Activated CD4-positive, alpha-beta T cell treated with anti-CD3 and anti-CD28 coated beads, Interleukin-10, Interleukin-2, amounts not matched to agents 100 ng/mL and 50 ng/mL, durations not matched to agents 16 hours and 8 hours (primary cell): ENCODE results near the gene CRHR1.
"Not testable (repeated sequence)": the region's sequence is repeated elsewhere in the genome, so short reads cannot be mapped to it uniquely, and the experiment has no call there.

Experiments
- DNase-seq: peaks from one replicate; pipeline ENCODE4 v3.0.0-alpha.2; 2020

Gene CRHR1

DNA sequence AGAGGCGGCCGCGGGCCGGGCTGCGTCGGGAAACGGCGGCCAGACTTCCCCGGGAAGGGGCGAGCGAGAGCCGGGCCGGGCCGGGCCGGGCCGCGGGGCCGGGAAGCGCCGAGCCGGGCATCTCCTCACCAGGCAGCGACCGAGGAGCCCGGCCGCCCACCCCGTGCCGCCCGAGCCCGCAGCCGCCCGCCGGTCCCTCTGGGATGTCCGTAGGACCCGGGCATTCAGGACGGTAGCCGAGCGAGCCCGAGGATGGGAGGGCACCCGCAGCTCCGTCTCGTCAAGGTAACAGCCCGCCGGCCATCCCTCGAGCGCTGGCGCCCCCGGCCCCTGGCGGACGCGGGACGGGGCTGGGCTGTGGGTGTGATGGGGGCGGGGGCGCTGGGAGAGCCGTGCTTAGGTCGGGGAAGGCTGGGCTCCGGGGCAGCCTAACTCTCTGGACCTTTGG is at the start of gene CRHR1:
Gene CRHR1, plus strand, starts transcription at position 28 of the 448 bp plus-strand sequence. Its CDS starts 225 bp downstream, at position 253.
- no peak for DNase-seq

DNA sequence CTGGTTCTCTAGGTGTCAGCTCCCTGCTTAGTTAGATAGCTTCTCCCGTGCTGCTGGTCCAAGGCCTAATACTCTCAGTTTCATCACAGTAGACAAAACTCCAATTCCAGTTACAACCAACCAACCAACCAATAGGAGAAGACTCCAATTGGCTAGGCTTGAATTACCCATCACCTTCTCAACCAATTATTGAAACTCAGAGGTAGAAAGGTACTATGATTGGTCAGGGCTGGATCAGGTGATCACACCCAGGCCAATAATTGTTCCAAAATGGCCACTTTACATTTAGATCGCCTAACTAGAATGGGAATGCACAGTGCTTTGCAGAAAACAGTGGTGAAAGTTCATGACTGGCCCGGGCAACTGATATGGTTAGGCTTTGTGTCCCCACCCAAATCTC is 49.5 kb upstream of the CRHR1 start:
- no peak for DNase-seq

DNA sequence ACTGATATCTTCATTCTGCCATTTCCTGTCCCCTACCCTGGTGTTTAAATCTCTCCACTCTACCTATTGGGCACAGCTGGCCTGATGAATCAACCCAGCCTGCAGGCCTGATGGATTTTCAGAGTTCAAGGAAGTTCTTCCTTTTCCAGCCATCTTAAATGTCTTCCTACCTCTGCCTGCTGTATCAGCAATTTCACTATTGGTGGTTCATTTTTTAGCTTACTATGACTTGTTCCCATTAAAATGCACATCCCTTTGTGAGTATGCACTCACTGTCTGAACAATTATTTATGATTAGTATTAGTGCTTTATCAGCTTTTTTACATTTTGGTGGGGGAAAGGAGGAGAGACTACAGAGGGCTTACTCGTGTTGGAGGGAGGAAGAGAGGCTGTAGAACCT is 48.6 kb upstream of the CRHR1 start:
- DNase-seq = no peak

DNA sequence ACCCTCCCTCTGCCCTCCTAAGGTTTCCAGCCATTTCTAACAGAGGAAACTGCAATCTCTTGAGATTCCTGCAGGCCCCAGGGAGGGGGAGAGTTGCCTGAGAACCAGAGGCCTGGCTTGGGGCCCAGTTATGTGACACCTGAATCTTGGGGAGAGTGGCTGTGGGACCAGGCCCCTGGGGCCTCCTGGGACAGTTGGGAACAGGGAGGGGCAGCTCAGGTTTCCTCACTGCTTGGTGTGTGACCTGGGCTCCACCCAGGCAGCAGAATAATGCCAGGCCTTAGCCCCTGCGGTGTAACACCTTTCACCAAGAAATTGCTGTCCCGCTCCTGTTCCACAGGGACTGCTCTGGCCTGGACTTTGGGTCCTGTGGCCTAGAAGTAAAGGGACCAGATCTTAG is 44.3 kb upstream of the CRHR1 start:
- no peak for DNase-seq

DNA sequence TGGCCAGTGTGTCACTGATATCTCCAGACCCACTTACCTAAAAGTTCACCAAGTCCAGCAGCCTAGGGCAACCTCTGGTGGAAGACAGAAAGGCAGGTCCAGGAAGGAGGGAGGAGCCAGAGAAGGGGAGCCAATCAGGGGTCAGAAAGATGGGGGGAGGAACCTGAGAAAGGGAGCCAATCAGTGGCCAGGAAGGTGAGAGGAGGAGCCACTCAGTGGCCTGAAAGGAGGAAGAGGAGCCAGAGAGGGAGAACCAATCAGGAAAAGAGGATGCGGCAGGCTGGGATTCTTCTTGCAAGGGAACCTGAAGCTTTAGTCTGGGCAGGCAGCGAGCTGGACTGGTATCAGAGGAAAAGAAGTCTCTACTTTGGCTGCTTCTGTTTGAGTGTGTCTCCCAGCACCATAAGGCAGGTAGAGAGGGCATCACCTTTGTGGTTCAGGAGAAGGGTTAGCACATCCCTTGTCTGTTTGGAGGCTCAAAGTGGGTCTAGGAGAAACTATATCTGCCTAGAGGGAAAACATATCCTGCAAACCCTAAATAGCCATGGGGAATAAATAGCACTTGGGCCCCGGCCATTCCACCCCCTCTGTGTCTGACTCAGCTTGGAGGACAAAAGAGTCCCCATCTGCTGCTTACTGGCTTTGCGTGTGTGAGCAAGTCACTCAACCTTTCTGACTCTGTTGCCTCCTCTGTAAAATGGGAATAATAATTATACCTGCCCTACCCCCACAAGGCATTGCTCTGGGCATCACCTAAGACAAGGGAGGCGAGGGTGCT is 43.4 kb upstream of the CRHR1 start:
- DNase-seq = peak; percentile 41

DNA sequence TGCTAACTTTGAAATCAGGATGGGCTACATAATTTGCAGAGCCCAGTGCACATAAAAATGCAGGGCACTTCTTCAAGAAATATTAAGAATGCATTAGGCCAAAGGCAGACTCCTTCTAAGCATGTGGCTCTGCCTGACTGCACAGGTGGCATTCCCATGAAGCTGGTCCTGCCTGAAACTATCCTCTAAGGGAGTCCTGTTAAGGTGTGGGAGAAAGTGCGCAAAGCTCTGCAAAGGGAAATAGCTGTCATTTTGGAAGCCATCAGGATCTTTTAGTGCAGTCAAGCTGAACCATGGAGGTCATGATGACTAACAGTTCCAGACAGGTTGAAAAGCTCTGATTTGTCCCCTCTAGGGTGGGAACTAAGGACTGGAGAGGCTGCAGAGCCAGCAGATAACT is 41.9 kb upstream of the CRHR1 start:
- DNase-seq = no peak

DNA sequence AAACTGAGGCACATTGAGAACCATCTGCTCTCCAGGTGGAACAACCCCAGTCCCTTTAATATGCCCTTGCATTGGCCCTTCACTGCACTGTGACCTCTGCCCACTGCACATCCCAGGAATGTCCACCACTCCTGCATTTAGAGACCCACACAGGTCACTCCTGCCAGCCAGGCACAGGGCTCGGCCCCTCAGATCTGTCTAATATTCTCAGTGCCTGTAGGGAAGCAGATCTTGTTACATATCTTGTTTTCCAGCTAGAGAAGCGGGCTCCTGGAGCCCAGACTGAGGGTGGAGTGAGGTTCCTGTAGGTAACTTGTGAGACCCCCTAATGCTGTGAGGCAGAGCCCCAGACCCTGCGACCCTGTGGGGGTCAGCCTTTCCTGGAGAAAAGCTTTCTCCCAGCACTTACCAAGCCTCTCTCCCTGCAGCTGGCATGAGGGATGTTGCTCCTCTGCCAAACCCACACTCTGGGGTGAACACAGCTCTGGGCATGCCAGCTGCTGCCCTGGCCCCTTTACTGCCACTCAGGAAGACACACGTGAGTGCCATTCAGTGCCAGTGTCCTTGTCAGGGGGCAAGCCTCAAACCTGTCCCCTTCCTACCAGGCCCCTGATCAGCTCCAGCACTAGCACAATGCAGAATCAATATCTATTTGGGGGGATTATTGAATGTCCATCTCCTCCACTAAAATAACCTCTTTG is 40.3 kb upstream of the CRHR1 start:
- DNase-seq = no peak

DNA sequence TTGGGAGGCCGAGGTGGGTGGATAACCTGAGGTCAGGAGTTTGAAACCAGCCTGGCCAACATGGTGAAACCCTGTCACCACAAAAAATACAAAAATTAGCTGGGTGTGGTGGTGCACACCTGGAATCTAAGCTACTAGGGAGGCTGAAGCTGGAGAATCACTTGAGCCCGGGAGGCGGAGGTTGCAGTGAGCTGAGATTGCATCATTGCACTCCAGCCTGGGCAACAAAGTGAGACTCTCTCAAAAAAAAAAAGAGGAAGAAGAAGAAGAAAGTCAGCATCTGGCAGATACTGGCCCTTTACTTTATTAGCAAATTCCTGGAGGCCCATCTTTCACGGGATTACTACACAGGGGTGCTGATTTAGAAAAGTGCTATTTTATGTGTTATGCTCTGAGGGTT is 39.3 kb upstream of the CRHR1 start:
- not testable (repeated sequence) for DNase-seq

DNA sequence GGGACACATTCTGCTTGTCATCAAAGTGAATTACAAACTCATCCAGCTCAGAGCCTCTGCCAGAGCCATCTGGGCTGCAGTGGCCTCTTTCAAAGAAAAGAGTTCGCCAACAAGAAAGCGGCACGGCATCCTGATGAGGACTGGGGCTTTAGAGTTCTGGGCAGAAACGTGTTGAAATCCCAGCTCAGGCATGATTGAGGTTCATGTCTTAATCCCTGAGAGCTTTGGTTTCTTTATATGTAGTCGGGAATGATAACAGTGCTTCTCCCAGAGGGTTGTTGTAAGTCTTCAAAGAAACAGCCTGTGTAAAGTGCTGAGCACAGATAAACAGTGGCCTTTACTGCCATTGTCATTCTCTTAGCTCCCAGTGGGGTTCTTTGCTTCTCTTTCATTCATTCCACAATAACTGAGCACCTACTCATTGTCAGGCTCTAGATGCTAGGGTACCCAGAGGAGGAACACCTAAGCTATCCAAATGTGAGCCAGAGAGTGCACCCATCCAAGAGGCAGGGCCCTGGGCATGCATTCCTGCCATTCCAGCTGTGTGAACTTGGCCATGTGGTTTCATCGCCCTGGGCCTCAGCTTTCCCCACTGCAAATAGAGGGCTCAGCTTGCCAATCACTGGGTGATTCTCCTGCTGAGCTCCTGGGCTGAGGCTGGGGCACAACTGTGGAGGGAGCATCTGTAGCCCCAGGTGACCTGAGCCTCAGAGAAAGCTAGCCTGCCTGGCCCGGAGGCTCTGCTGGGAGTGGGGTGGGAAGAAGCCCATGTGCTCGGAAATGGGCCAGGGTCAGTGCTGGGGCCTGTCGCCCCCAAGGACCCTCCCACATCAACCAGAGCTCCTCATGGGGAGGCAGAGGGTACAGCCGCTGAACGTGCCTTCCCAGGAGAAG is 38.3 kb upstream of the CRHR1 start:
- no peak for DNase-seq

DNA sequence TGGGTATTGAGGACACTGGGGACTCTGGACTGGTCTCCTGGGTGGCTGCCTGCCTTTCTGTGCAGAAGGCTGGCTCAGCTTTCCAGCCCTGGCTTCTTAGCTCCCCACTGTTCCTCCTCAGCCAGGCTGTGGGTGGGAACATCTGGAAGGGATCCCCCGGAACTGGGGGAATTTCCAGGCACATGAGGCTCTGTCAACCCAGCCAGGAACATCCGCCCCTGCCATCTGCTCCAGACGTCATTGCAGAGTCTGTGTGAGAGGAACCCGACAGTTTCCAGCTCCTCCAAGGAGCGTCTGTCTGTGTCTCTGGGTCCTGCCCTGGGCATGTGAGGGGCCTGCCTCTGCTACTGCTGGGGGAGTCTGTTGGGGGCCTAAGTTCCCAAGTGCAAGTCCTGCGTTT is 36.2 kb upstream of the CRHR1 start:
- no peak for DNase-seq

DNA sequence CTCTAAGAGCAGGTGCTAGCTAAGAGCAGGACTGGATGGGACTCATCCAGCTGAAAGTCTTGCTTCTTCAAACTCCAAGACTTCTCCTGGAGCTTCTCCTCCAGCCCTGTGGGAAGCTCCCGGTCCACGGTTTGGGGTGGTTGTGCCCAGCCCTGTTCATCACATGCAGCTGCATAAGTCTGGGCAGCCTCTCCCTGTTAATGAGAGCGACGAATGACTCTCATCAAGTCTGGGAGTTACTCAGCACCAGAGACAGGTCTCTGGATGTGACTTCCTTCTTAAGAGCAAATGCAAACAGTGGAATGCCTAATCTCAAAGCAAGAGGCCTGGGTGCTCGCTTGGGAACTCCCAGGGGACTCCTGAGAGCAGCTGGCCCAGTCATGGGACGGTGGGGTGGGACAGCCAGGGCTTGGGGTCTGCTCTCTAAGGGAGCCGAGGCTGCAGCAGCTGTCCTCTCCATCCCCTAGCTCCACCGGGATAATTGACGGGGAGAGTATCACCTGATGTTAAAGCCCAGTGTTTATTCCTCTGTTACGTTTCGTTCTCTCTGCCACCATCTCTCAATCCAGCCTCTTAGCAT is 35.3 kb upstream of the CRHR1 start:
- DNase-seq = no peak

DNA sequence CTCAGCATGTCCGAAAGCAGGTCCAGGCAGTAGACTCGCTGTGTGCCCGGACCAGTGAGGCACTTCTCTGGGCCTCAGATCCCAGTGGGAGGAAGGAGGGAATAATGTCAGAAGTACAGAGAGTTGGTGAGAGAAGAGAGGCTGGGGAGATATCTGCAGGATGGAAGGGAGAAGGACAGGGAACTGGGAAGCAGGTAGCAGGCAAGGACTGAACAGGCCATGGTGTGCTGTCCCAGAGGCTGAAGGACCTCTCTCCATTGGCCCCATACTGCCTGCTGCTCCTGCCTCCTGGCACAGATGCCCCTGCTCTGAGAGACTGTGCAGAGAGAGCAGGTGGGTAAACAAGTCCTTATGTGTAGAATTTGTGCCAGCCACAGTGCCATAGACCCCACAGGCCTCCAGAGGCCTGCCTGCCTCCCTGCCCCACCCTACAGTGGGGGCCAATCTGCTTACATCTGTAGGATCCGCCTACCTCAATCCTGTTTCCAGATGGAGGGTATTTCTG is 34.2 kb upstream of the CRHR1 start:
- DNase-seq = no peak

DNA sequence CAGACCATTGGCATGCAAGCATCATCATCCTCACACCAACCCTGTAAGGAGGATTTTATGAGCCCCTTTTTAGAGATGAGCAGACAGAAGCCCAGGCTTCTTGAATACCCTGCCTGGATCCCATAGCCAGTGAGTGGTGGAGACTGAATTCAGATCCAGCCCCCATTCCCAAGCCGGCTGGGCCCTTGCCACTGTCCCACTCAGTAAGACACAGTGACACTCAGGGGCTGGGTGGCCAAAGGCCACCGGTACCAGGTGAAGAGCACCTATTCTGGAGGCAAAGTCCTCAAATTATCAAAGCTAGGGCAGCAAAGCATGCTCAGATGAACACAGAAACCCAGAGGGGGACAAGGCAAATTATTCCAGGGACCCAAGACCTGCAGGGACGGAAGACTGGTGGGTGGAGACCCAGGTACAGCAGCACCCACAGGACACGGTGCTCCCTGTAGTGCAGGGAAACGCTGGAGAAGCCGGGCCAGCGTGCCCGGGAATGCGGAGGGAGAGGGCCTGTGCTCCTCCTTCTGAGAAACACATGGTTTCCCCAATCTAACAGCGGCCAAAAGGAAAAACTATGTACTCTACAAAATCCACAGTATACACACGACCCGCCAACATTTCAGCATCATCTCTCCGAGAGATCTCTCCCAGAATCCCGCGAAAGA is 33.2 kb upstream of the CRHR1 start:
- DNase-seq = no peak

DNA sequence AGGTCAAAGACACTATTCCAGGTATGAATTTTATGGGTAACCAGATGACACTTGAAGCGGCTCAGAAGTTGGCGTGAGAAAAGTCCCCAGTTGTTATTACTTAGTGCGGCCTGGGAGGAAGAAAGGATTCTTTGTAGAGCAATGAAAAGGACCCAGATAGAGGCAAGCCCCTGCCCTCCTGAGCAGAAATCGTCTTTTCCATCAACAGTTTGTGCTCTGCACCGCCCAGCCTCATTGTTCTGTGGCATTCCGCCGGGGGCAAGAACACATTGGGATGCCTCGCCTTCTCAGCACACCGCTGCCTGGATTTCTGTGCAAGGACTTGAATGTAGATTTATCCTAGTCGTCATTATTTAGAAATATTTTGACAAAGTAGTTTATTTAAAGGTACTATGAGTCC is 32.7 kb upstream of the CRHR1 start:
- no peak for DNase-seq

DNA sequence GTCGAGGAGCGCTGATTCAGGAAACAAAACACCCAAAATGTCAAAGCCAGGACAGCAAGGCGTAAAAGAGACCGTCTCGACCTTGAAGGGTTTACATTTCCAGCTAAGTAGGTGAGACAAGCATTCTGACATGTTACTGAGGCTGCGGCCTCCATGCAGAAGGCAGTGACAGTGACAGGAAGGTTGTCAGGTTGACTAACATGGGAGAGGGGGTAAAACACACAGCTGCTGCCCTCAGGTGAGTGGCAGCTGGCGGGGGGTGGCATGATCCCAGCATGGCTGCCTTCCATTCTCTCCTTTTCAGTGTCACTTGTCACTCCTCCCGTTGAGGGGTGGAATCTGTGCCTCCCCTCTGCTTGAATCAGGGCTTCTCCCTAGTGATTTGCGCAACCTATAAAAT is 31.9 kb upstream of the CRHR1 start:
- DNase-seq = no peak

DNA sequence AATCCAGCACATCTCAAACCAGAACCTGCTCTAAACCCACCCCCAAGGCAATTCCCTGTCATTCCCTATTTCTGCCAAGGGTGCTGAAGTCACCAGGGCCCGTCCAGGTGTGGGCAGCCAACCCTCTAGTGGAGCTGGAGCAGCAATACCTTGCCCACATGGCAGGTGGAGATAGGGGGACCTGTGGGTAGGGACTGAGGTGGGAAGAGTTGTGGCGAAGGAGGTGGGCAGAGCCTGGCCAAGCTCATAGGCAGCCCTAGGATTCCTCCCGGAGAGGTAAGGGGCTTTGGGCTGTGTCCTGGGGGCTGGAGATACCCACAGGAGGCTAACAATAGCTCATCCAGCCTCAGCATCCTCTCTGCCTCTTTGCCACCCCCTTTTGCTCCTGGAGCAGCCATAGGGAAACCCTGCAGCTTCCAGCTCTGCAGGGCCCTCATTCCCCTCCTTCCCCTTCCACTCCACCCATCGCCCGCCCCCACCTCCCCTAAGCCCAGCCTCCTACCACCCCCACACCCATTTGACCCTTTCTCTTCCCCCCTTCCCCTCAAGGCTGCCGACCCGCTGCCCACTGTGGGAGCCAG is 30.4 kb upstream of the CRHR1 start:
- no peak for DNase-seq

DNA sequence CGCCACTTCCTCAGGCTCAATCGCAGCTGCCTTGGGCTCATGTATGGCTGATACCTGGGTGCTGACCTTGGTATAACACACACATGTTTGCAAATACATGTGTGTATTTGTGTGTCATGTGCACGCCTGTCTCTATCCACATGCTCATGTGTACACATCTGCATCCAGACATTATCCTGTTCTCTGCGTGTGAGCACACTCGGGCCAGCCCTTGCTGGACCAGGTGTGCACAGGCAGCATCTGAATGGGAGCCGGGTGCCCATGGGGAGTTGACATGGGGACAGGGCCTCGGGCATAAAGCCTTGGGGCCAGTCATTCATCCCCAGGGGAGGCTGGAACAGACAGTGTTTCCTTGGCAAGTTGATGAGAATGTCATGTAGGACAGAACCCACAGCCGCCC is 29.1 kb upstream of the CRHR1 start:
- DNase-seq = no peak

DNA sequence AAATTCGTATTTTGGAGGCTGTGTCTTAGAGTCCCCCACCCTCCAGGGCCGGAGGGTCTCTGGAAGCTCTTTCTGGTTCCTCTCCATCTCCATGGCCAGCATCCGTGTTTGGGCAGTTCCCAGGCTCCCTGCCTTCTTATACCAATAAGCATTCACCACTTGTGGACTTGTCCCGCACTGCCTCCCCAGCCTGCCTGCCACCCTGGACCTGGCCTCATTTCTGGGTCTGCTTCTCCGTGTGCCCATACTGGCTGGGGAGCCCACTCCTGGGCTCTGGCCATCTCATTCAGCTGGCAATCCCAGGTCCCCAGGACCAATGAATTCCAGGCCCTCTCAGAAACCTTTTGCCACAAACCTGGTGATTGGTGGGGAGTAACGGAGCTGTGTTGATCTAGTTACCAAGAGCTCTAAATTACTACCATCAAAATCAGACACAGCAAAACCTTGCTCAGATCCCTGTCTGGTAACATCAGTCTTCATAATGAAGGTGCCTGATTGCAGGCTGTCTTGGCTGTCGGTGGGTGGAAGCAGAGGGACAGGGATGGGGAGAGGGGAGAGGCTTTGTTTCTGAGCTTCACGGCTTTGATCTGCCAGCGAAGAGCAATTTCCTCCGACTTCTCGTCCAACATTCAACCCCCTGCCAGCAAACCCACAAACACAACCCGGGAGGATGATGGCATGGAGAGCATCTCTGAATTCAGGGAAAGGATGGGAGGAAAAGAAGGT is 27.7 kb upstream of the CRHR1 start:
- DNase-seq = no peak

DNA sequence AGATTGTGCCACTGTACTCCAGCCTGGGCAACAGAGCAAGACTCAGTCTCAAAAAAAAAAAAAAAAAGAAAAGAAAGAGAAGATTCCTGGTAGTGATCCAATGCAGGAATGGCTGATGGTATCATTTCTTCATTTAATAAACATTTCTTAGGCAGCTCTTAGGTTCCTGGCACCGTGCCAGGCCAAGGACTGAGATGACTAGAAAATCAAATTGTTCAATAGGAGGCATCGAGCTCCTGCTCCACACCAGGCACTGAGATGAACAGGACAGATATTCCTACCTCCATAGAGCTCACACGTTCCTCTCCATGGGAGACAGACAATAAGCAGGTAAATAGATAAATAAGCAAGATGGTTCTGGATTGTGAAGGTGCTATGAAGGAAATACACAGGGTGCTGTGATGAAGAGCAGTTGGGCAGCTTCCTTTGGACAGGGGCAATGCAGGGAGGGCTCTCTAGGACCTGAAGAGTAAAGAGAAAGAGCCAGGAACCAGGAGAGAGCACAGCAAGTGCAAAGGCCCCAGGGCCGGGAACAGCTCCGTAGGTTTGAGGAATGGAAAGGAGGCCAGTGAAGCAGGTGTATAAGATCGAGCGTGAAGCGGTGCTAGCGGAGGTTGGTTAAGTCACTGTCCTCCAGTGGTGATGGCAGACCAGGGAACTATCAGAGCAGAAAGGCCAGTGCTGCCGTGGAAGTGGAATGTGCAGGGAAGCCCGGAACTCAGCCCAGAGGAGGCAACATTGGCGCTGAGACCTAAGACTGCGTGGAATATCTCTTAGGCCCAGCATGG is 26.5 kb upstream of the CRHR1 start:
- DNase-seq = no peak

DNA sequence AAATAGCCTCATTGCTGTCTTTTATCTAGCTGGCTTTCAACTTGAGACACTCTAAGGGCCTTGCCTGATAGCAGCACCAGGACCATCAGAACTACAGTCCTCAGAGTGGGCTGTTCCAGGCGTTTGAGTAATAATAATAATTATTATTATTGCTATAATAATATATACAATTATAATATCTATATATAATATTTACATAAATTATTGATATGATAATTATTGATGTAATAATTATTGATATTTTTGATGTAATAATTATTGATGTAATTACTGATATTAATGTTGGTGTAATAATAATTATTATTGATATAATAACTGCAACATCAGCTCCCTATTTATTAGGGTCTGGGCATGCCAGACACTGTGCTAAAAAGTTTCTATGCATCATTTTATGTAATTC is 25.6 kb upstream of the CRHR1 start:
- DNase-seq = no peak
